Ishikawa (cell line): ENCODE data around the gene RGS10.

Experiments used
- CEBPB ChIP-seq: IDR thresholded peaks from 2 replicates; pipeline ENCODE4 v1.6.1; 2012
- CREB1 ChIP-seq: IDR thresholded peaks from 2 replicates; pipeline ENCODE4 v1.6.1; 2012; ENCODE audit warnings: low read depth
- EGR1 ChIP-seq: IDR thresholded peaks from 2 replicates; pipeline ENCODE4 v1.6.1; 2012
- EP300 ChIP-seq: IDR thresholded peaks from 2 replicates; pipeline ENCODE4 v1.6.1; 2012; ENCODE audit warnings: borderline replicate concordance
- FOXM1 ChIP-seq: IDR thresholded peaks from 2 replicates; pipeline ENCODE4 v1.6.1; 2012; ENCODE audit warnings: low read depth, borderline replicate concordance
- NFIC ChIP-seq: IDR thresholded peaks from 2 replicates; pipeline ENCODE4 v1.6.1; 2012
- RAD21 ChIP-seq: IDR thresholded peaks from 2 replicates; pipeline ENCODE4 v1.6.1; 2012; ENCODE audit warnings: low read depth
- TAF1 ChIP-seq: IDR thresholded peaks from 2 replicates; pipeline ENCODE4 v1.6.1; 2012; ENCODE audit warnings: low read depth, mild to moderate bottlenecking
- TCF12 ChIP-seq: IDR thresholded peaks from 2 replicates; pipeline ENCODE4 v1.6.1; 2012; ENCODE audit warnings: low read depth
- TEAD4 ChIP-seq: IDR thresholded peaks from 2 replicates; pipeline ENCODE4 v1.6.1; 2012
- YY1 ChIP-seq: IDR thresholded peaks from 2 replicates; pipeline ENCODE4 v1.6.1; 2012; ENCODE audit warnings: low read depth
- ZBTB7A ChIP-seq: IDR thresholded peaks from 2 replicates; pipeline ENCODE4 v1.6.1; 2012; ENCODE audit warnings: low read depth
- TF ChIP-seq, protein P1 (sequence below): IDR thresholded peaks from 2 replicates; pipeline ENCODE4 v1.6.1; 2012; ENCODE audit warnings: low read depth, mild to moderate bottlenecking
- TF ChIP-seq, protein P2 (sequence below): IDR thresholded peaks from 2 replicates; pipeline ENCODE4 v1.6.1; 2012
- TF ChIP-seq, protein P3 (sequence below): IDR thresholded peaks from 2 replicates; pipeline ENCODE4 v1.6.1; 2012

Gene RGS10

DNA sequence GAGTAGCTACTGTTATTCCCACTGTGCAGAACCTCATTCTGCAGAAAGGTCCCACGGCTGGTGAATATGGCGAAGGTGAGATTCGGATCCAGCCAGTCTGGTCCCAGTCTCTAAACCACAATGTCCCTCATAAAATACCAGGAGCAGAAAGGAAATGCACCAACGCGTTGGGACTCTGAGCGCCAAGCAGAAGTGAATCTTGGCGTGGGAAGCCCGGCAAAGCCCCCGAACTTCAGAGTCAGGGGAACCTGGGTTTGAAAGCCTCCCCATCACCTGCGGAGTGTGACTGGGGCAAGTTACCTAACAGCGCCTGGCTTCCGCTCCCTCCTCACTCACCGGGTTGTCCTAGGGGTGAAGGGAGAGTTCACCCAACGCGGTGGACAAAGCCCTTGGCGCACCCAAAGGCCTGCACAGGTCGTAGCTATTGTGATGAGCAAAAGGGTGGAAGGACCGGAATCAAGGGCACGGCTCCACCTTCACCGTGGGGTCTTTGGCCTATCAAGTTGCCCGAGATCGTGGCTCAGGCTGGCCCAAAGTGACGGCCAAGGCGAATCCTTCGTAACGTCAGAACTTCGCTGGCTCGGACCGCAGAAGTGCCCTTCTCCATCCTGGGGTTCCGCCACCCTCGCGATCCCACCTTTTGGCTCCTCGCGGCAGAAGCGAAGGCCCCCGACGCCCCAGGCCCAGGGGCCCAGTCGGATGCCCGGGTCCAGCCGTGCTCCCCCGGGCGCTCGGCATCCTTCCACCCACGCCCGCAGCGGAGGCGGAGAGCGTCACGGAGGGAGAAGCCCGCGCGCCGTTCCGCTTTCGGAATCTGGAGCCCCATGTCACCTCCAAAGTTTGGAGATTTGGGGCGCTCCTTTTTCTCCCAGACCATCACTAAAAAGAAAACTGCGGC lies 811 bp downstream of the RGS10 start:
- TF ChIP-seq, protein P1, sequence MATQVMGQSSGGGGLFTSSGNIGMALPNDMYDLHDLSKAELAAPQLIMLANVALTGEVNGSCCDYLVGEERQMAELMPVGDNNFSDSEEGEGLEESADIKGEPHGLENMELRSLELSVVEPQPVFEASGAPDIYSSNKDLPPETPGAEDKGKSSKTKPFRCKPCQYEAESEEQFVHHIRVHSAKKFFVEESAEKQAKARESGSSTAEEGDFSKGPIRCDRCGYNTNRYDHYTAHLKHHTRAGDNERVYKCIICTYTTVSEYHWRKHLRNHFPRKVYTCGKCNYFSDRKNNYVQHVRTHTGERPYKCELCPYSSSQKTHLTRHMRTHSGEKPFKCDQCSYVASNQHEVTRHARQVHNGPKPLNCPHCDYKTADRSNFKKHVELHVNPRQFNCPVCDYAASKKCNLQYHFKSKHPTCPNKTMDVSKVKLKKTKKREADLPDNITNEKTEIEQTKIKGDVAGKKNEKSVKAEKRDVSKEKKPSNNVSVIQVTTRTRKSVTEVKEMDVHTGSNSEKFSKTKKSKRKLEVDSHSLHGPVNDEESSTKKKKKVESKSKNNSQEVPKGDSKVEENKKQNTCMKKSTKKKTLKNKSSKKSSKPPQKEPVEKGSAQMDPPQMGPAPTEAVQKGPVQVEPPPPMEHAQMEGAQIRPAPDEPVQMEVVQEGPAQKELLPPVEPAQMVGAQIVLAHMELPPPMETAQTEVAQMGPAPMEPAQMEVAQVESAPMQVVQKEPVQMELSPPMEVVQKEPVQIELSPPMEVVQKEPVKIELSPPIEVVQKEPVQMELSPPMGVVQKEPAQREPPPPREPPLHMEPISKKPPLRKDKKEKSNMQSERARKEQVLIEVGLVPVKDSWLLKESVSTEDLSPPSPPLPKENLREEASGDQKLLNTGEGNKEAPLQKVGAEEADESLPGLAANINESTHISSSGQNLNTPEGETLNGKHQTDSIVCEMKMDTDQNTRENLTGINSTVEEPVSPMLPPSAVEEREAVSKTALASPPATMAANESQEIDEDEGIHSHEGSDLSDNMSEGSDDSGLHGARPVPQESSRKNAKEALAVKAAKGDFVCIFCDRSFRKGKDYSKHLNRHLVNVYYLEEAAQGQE = no peak

DNA sequence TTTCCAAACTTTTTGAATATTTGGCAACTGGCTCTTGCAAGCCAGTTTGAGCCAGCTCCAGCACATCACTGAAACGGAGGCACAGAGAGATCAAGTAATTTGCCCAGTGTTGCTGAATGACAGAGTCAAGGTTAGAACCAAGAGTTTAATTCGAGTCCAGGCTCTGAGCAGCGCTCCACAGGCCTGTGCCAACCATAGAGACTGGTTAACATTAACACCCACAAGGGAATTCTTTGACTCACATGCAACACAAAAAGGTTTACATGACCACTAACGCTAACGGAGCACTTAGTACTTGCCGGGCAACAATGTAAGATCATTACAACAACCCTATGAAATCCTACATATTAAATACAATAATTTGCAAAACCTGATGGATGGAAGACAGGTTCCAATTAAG lies 1.5 kb downstream of the RGS10 start:
- no peak for TF ChIP-seq RAD21
- TF ChIP-seq, protein P1 = no peak
- no peak for TF ChIP-seq ZBTB7A
- TF ChIP-seq FOXM1 = no peak
- TF ChIP-seq TAF1 = no peak

DNA sequence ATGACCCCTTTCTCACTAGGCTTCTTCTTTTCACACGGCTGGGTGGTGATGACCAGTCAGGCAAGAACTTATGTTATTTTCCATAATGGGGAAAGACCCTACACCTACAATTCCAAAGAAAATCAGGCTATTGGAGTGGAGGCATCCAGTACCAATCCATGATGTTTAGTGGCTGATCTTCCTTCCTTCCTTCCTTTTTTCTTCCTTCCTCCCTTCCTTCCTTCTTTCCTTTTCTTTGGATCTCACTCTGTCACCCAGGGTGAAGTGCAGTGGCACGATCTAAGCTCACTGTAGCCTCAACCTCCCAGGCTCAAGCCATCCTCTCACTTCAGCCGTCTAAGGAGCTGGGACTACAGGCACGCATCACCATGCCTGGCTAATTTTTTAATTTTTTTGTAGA lies 2.5 kb downstream of the RGS10 start:
- TF ChIP-seq, protein P2, sequence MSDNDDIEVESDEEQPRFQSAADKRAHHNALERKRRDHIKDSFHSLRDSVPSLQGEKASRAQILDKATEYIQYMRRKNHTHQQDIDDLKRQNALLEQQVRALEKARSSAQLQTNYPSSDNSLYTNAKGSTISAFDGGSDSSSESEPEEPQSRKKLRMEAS = no peak
- TF ChIP-seq RAD21 = no peak
- TF ChIP-seq EP300 = no peak
- no peak for TF ChIP-seq EGR1
- TF ChIP-seq CEBPB = no peak
- TF ChIP-seq CREB1 = no peak
- TF ChIP-seq TEAD4 = no peak
- TF ChIP-seq, protein P1 = no peak
- TF ChIP-seq YY1 = no peak

DNA sequence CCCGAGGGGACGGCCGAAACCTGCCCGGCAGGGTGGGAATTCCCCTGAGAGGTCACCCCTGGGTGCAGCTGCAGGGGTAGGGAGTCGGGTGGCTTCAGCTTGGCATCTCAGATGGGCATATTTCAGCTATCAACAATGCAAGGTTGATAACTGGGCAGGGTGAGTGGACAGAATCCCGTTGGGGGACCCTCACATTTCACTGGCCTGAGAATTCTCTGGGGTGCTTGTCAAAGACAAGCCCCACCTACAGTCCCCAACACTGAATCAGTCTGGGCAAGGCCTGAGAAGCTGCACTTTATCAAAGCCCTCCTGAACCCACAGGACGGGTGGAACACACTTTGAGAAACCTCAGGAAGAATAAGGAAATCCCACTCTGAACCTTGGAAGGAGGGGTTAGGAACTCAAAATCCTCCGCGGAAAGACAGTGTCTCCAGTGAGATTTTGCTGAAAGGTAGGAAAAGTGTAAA lies 3.1 kb downstream of the RGS10 start:
- TF ChIP-seq, protein P3, sequence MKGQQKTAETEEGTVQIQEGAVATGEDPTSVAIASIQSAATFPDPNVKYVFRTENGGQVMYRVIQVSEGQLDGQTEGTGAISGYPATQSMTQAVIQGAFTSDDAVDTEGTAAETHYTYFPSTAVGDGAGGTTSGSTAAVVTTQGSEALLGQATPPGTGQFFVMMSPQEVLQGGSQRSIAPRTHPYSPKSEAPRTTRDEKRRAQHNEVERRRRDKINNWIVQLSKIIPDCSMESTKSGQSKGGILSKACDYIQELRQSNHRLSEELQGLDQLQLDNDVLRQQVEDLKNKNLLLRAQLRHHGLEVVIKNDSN = no peak
- TF ChIP-seq TAF1 = no peak
- no peak for TF ChIP-seq YY1
- TF ChIP-seq, protein P2 = no peak

DNA sequence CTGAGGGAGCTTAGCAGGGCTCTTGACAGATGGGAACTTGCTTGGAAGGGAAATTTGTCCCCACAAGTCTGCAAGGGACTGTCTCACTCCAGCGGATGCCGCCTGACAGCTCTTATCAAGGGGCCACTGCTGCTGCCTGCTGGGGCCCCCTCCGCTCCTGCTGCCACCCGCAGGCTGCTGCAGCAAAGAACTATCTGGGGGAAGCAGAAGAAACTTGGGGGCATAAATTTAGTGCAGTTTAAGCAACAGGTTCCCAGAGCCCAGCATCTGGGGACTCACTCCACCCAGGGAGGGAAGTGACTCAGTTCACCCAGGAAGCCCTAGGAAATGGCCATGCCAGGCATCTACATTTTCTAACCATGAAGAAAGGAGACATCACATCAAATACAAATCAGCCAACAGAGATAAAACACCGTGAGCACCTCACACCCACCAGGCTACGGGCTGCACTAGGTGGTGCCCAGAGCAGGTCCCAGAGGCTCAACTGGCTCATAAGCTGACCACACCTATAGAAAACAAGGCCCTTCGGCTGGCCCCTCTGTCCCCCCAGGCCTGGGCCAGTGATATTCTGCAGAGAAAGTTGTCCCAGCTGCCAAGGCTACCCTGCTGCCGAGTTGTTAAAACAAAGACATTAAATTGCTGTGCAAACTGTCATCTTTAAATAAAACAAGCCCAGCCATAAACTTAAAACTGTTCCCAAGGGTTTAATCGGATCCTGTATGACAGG lies 3.7 kb downstream of the RGS10 start:
- TF ChIP-seq, protein P3 = no peak
- TF ChIP-seq TEAD4 (no peak), ZBTB7A (no peak), TCF12 (no peak), RAD21 (no peak), CEBPB (no peak), NFIC (no peak), EGR1 (no peak), CREB1 (no peak), YY1 (no peak), EP300 (no peak), TAF1 (no peak), FOXM1 (no peak)
- TF ChIP-seq, protein P1 = no peak
- TF ChIP-seq, protein P2 = no peak
